A549 (cell line): ENCODE measurements around the gene IFNA8. TPM values are rescaled to one million over a fixed set of nuclear protein-coding genes. Genes with fewer than 3 reads are reported as not detected.

Experiments
- ATAC-seq, 2 experiments: fragments of 200-7000 bp in 1 of 2; fragments of >200 bp in 1 of 2; cut with Nextera tagmentation in 1 of 2; cut with Tn5 transposase in 1 of 2; 3 replicates each; pipeline versions ENCODE4 v1.8.0 to v1.9.1; 2018 to 2020; ENCODE audit warnings: mild to moderate bottlenecking in 1 of 2, moderate library complexity in 1 of 2
- CTCF ChIA-PET: fragments of 300-600 bp; sonication (Branson Sonifier 250); formaldehyde crosslinking; extraction: SDS; loops from one replicate; lab custom pipeline; 2021; ENCODE audit warnings: antibody characterized with exemption, inconsistent platforms; lab: Yijun Ruan, JAX
- POLR2A ChIA-PET: fragments of 350-600 bp; formaldehyde crosslinking; extraction: SDS; loops from one replicate; lab custom pipeline; 2021; ENCODE audit warnings: antibody characterized with exemption, inconsistent platforms; lab: Yijun Ruan, JAX
- DNase-seq, 2 experiments: peaks; one replicate each; pipeline versions ENCODE4 v3.0.0 to v3.0.0-alpha.2; 2011 to 2016; ENCODE audit warnings: low read depth in 1 of 2, low spot score in 1 of 2
- FAIRE-seq: peaks from 2 replicates; lab custom pipeline; 2011; peaks lifted over from hg19 to GRCh38; lab: Jason Lieb, UNC
- H3K27ac ChIP-seq, 2 experiments: fragments of >200 bp; sonication (Bioruptor Twin); formaldehyde crosslinking; 3 replicates each; pipeline ENCODE4 v1.5.1; 2016 to 2017
- H3K4me1 ChIP-seq: fragments of >200 bp; sonication (Bioruptor Twin); formaldehyde crosslinking; 3 replicates; pipeline ENCODE4 v1.6.1; 2016
- H3K4me2 ChIP-seq: fragments of >200 bp; sonication (Bioruptor Twin); formaldehyde crosslinking; 3 replicates; pipeline ENCODE4 v1.6.1; 2016
- H3K4me3 ChIP-seq: fragments of >200 bp; sonication (Bioruptor Twin); formaldehyde crosslinking; 3 replicates; pipeline ENCODE4 v1.5.1; 2016
- H3K9me3 ChIP-seq: fragments of >200 bp; sonication (Bioruptor Twin); formaldehyde crosslinking; 3 replicates; pipeline ENCODE4 v1.6.1; 2016
- CHD4 ChIP-seq: fragments of 200-600 bp; sonication (generic); IDR thresholded peaks from 2 replicates; pipeline ENCODE4 v1.6.1; 2016; ENCODE audit warnings: antibody characterized with exemption, mild to moderate bottlenecking, borderline replicate concordance
- EHMT2 ChIP-seq: fragments of 200-600 bp; sonication (generic); IDR thresholded peaks from 2 replicates; pipeline ENCODE4 v1.6.1; 2016; ENCODE audit warnings: antibody characterized with exemption, low read depth, mild to moderate bottlenecking, moderate library complexity
- FOXS1 ChIP-seq: fragments of 250-450 bp; sonication (Bioruptor Pico); IDR thresholded peaks from 2 replicates; pipeline ENCODE4 v1.5.0; 2020; ENCODE audit warnings: mild to moderate bottlenecking, moderate library complexity
- HDAC2 ChIP-seq: fragments of 200-600 bp; sonication (generic); IDR thresholded peaks from 2 replicates; pipeline ENCODE4 v1.6.1; 2016
- HOXA7 ChIP-seq: fragments of 250-450 bp; sonication (Bioruptor Pico); IDR thresholded peaks from 2 replicates; pipeline ENCODE4 v1.5.0; 2020; ENCODE audit warnings: mild to moderate bottlenecking, moderate library complexity
- JUN ChIP-seq, 2 experiments: fragments of >200 bp; sonication (Bioruptor Twin); formaldehyde crosslinking; IDR thresholded peaks; 2 replicates in 1 of 2; 3 replicates in 1 of 2; pipeline ENCODE4 v1.6.1; 2016 to 2017
- MAFK ChIP-seq: fragments of 450-650 bp; IDR thresholded peaks from 2 replicates; pipeline ENCODE4 v1.6.1; 2014; ENCODE audit not compliant: partially characterized antibody
- MAZ ChIP-seq: fragments of 150-350 bp; IDR thresholded peaks from 2 replicates; pipeline ENCODE4 v1.6.1; 2014; ENCODE audit warnings: antibody characterized with exemption, low read depth, low read length, borderline replicate concordance
- RARB ChIP-seq: fragments of 250-450 bp; sonication (Bioruptor Pico); IDR thresholded peaks from 2 replicates; pipeline ENCODE4 v1.8.0; 2021; ENCODE audit warnings: mild to moderate bottlenecking, moderate library complexity
- SREBF2 ChIP-seq: fragments of 450-650 bp; IDR thresholded peaks from 2 replicates; pipeline ENCODE4 v1.6.1; 2014; ENCODE audit warnings: mild to moderate bottlenecking, moderate library complexity
- TFCP2L1 ChIP-seq: fragments of 250-450 bp; sonication (Bioruptor Pico); IDR thresholded peaks from 2 replicates; pipeline ENCODE4 v1.5.0; 2021; ENCODE audit warnings: mild to moderate bottlenecking
- TP53 ChIP-seq: fragments of 250-450 bp; sonication (Bioruptor Pico); IDR thresholded peaks from 2 replicates; pipeline ENCODE4 v1.5.0; 2021; ENCODE audit warnings: mild to moderate bottlenecking, moderate library complexity
- ZNF302 ChIP-seq: fragments of 250-450 bp; sonication (Bioruptor Pico); IDR thresholded peaks from 2 replicates; pipeline ENCODE4 v1.9.0; 2021; ENCODE audit warnings: inconsistent platforms, mild to moderate bottlenecking, moderate library complexity
- WGBS: methylation state at CpG from one replicate; pipeline ENCODE4 v1.1.6; 2017; ENCODE audit errors: missing lambda C conversion rate; 5-methylcytosine and 5-hydroxymethylcytosine counted together
- polyA plus RNA-seq, 4 experiments: library from polyadenylated mRNA; depleted of rRNA in 3 of 4; stranded (reverse); fragments of >200 nt; fragmentation: RNase III in 1 of 4; extraction: RNeasy Plus Mini Kit Qiagen cat#74134 plus additional on column Dnase treatment in 1 of 4; gene quantifications; 2 replicates in 3 of 4; 3 replicates in 1 of 4; pipeline ENCODE4 v1.2.3, GENCODE V29; 2011 to 2017
- TF ChIP-seq, protein P1 (sequence below): fragments of 150-350 bp; IDR thresholded peaks from 2 replicates; pipeline ENCODE4 v1.6.1; 2014; ENCODE audit warnings: low read depth, mild to moderate bottlenecking, low read length
- TF ChIP-seq, protein P2 (sequence below): fragments of >200 bp; sonication (Bioruptor Twin); formaldehyde crosslinking; IDR thresholded peaks from 2 replicates; pipeline ENCODE4 v1.6.1; 2016
- TF ChIP-seq, protein P3 (sequence below): IDR thresholded peaks from 2 replicates; pipeline ENCODE4 v1.6.1; 2012
- TF ChIP-seq, protein P4 (sequence below): fragments of 200-600 bp; sonication (generic); IDR thresholded peaks from 2 replicates; pipeline ENCODE4 v1.6.1; 2016; ENCODE audit warnings: antibody characterized with exemption, mild to moderate bottlenecking, moderate library complexity
- TF ChIP-seq, protein P5 (sequence below): IDR thresholded peaks from 2 replicates; pipeline ENCODE4 v1.6.1; 2012; ENCODE audit warnings: low read depth, borderline replicate concordance

The IFNA8 gene
- polyA plus RNA-seq, 2 of the 4 experiments (the other 2 are of a cell fraction) = not detected

DNA sequence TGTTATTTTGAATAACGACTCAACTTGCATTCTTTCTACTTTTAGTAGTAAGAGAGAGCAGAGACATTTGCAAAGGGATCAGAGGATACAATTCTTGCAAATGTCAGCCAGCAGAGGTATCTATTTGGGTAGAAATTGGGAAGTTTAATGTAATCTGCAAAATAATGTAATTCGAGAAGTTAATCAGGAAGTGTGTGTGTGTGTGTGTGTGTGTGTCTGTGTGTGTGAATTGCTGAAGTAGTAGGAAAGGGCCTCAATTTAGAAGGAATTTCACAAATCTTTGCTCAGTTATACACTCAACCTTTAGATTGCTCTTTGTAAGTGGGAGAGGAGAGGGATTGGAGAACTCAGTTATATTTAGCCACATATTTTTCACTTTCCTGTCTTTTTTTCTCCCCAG, 20.3 kb downstream of the IFNA8 start (continued):
- TF ChIP-seq, protein P1, sequence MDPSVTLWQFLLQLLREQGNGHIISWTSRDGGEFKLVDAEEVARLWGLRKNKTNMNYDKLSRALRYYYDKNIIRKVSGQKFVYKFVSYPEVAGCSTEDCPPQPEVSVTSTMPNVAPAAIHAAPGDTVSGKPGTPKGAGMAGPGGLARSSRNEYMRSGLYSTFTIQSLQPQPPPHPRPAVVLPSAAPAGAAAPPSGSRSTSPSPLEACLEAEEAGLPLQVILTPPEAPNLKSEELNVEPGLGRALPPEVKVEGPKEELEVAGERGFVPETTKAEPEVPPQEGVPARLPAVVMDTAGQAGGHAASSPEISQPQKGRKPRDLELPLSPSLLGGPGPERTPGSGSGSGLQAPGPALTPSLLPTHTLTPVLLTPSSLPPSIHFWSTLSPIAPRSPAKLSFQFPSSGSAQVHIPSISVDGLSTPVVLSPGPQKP = no peak
- TF ChIP-seq, protein P2, sequence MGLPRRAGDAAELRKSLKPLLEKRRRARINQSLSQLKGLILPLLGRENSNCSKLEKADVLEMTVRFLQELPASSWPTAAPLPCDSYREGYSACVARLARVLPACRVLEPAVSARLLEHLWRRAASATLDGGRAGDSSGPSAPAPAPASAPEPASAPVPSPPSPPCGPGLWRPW = no peak

DNA sequence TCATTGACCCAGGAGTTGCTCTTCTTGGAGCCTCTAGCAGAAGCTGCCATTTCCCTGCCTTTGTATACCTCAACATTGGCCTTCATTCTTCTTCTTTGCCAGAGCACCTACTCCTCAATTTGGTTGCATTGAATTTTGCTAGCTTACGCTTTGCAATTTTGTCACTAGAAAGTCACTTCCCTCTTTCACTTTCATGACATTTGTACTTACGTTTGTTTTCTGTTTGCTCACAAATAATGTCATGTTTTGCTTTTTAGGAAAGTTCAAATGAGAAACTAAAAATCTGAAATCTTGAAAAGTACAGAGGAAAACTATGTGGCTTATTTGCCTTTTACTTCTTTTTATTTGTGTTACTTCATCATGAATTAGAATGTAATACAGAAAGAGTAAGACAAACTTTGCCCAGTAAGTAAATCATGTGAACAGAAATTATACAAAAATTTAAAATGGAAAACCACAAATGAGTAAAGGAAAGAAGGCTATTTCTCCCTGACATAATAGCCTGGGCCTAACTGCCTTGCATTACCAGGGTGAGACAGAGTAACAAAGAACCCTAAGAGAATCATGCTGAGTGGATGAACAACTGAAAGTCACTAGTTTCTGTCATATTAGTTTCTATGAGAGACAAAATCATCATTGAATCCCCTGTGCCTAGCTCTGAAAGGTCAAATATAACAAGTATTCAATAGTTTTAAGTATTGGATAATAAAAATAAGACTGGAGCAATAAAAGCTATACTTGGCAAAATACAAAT, 23.9 kb downstream of the IFNA8 start:
- ChIA-PET POLR2A (no interaction called here), CTCF (interaction anchor here (1.1 to 2.3 kb wide), 6 partner anchors 10 to 369 kb away, joined by 3 to 27 read pairs (median 4); partner anchors contain the start of gene MTAP)
- Histone ChIP-seq H3K4me3 (no peak overlapping the region), H3K4me2 (no peak overlapping the region), H3K27ac (no peak overlapping the region), H3K9me3 (no peaks in the 10 kb centered on the region), H3K4me1 (no peaks in the 10 kb centered on the region)
- no peak for ATAC-seq
- 79% methylated on average over 2 of the region's 2 CpGs for WGBS
- no peak for FAIRE-seq
- DNase-seq = no peak
- TF ChIP-seq MAFK (no peak), EHMT2 (no peak), JUN (IDR thresholded peaks at IDR 0.05) (no peak), HDAC2 (no peak), HOXA7 (CRISPR knock-in tag) (no peak), ZNF302 (CRISPR knock-in tag) (no peak), CHD4 (no peak), FOXS1 (CRISPR knock-in tag) (no peak), RARB (CRISPR knock-in tag) (no peak), TFCP2L1 (CRISPR knock-in tag) (no peak), TP53 (CRISPR knock-in tag) (no peak), SREBF2 (no peak), MAZ (no peak)
- TF ChIP-seq, protein P3, sequence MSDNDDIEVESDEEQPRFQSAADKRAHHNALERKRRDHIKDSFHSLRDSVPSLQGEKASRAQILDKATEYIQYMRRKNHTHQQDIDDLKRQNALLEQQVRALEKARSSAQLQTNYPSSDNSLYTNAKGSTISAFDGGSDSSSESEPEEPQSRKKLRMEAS = no peak
- TF ChIP-seq, protein P1 = no peak
- TF ChIP-seq, protein P4, sequence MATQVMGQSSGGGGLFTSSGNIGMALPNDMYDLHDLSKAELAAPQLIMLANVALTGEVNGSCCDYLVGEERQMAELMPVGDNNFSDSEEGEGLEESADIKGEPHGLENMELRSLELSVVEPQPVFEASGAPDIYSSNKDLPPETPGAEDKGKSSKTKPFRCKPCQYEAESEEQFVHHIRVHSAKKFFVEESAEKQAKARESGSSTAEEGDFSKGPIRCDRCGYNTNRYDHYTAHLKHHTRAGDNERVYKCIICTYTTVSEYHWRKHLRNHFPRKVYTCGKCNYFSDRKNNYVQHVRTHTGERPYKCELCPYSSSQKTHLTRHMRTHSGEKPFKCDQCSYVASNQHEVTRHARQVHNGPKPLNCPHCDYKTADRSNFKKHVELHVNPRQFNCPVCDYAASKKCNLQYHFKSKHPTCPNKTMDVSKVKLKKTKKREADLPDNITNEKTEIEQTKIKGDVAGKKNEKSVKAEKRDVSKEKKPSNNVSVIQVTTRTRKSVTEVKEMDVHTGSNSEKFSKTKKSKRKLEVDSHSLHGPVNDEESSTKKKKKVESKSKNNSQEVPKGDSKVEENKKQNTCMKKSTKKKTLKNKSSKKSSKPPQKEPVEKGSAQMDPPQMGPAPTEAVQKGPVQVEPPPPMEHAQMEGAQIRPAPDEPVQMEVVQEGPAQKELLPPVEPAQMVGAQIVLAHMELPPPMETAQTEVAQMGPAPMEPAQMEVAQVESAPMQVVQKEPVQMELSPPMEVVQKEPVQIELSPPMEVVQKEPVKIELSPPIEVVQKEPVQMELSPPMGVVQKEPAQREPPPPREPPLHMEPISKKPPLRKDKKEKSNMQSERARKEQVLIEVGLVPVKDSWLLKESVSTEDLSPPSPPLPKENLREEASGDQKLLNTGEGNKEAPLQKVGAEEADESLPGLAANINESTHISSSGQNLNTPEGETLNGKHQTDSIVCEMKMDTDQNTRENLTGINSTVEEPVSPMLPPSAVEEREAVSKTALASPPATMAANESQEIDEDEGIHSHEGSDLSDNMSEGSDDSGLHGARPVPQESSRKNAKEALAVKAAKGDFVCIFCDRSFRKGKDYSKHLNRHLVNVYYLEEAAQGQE = no peak
- TF ChIP-seq, protein P5, sequence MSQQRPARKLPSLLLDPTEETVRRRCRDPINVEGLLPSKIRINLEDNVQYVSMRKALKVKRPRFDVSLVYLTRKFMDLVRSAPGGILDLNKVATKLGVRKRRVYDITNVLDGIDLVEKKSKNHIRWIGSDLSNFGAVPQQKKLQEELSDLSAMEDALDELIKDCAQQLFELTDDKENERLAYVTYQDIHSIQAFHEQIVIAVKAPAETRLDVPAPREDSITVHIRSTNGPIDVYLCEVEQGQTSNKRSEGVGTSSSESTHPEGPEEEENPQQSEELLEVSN = no peak
